GM12878 (cell line): Measurements from ENCODE around the gene ELN. TPM values are rescaled to one million over a fixed set of nuclear protein-coding genes. Genes with fewer than 3 reads are reported as not detected.

Experiments
- ATAC-seq: fragments of 200-7000 bp; cut with Tn5 transposase; 3 replicates; pipeline ENCODE4 v1.9.1; 2020; ENCODE audit warnings: mild to moderate bottlenecking, moderate library complexity
- BruUV-seq: library from RNA; stranded (reverse); fragments of 400-500 nt; replicated peaks from 2 replicates; lab custom pipeline; 2021; lab: Mats Ljungman, UMichigan
- CTCF ChIA-PET: fragments of 300-600 bp; sonication (Branson Sonifier 250); formaldehyde crosslinking; extraction: SDS; loops from one replicate; lab custom pipeline; 2021; ENCODE audit warnings: inconsistent platforms; lab: Yijun Ruan, JAX
- POLR2A ChIA-PET: fragments of 350-600 bp; formaldehyde crosslinking; extraction: SDS; loops from one replicate; lab custom pipeline; 2021; ENCODE audit warnings: inconsistent platforms; lab: Charles Lee
- RAD21 ChIA-PET: fragments of 300-600 bp; sonication (Branson Sonifier 250); formaldehyde crosslinking; loops from one replicate; lab custom pipeline; 2023; ENCODE audit warnings: antibody characterized with exemption; ENCODE audit not compliant: unreplicated experiment; lab: Charles Lee
- SMC1A ChIA-PET: fragments of 300-600 bp; sonication (Branson Sonifier 250); formaldehyde crosslinking; loops from one replicate; lab custom pipeline; 2023; ENCODE audit not compliant: unreplicated experiment, uncharacterized antibody; lab: Charles Lee
- DNase-seq: peaks from one replicate; pipeline ENCODE4 v3.0.0-alpha.2; 2011; ENCODE audit warnings: low read depth, low spot score
- FAIRE-seq: peaks from 3 replicates; lab custom pipeline; 2011; peaks lifted over from hg19 to GRCh38; lab: Jason Lieb, UNC
- H2AFZ ChIP-seq: 2 replicates; pipeline ENCODE4 v1.6.0; 2011; ENCODE audit warnings: low read depth, low read length, control low read depth; ENCODE audit not compliant: control insufficient read depth
- H3K27ac ChIP-seq: 2 replicates; pipeline ENCODE4 v1.5.1; 2011; ENCODE audit warnings: control low read depth; ENCODE audit not compliant: control insufficient read depth, insufficient read depth
- H3K27me3 ChIP-seq, 2 experiments: replicated peaks in 1 of 2; 2 replicates each; pipeline versions ENCODE4 v1.6.0 to v1.6.1; 2011; ENCODE audit warnings: low read length in 1 of 2; ENCODE audit not compliant: control insufficient read depth in 2 of 2, insufficient read depth in 2 of 2
- H3K36me3 ChIP-seq, 2 experiments: 2 replicates each; pipeline ENCODE4 v1.5.1; 2011; ENCODE audit warnings: low read length in 1 of 2; ENCODE audit not compliant: control insufficient read depth in 2 of 2, insufficient read depth in 2 of 2
- H3K4me1 ChIP-seq: 2 replicates; pipeline ENCODE4 v1.6.1; 2011; ENCODE audit warnings: mild to moderate bottlenecking, low read length, moderate library complexity, mixed read lengths; ENCODE audit not compliant: control insufficient read depth, insufficient read depth
- H3K4me2 ChIP-seq: 2 replicates; pipeline ENCODE4 v1.6.0; 2011; ENCODE audit warnings: control low read depth; ENCODE audit not compliant: control insufficient read depth, insufficient read depth
- H3K4me3 ChIP-seq: fragments of 200-600 bp; sonication (generic); 2 replicates; pipeline ENCODE4 v1.5.1; 2016
- H3K79me2 ChIP-seq: 2 replicates; pipeline ENCODE4 v1.6.0; 2011; ENCODE audit warnings: low read length; ENCODE audit not compliant: control insufficient read depth, insufficient read depth
- H3K9ac ChIP-seq: 2 replicates; pipeline ENCODE4 v1.8.0; 2011; ENCODE audit warnings: low read length, control low read depth, mixed read lengths; ENCODE audit not compliant: control insufficient read depth, insufficient read depth
- H3K9me3 ChIP-seq: replicated peaks from 3 replicates; pipeline ENCODE4 v1.5.1; 2011; ENCODE audit warnings: mild to moderate bottlenecking, low read length; ENCODE audit not compliant: control insufficient read depth, insufficient read depth
- H4K20me1 ChIP-seq: 2 replicates; pipeline ENCODE4 v1.6.0; 2011; ENCODE audit not compliant: control insufficient read depth, insufficient read depth
- ASH2L ChIP-seq: fragments of 300-600, 200-600 bp; sonication (generic); IDR thresholded peaks from 2 replicates; pipeline ENCODE4 v1.6.1; 2017; ENCODE audit warnings: low read depth, mild to moderate bottlenecking, borderline replicate concordance
- BACH1 ChIP-seq: fragments of 450-650 bp; IDR thresholded peaks from 2 replicates; pipeline ENCODE4 v1.6.1; 2017; ENCODE audit warnings: mild to moderate bottlenecking, borderline replicate concordance
- BRCA1 ChIP-seq: IDR thresholded peaks from 2 replicates; pipeline ENCODE4 v1.6.1; 2011; ENCODE audit warnings: low read depth, low read length, improper control_type of control experiment
- HDAC2 ChIP-seq: fragments of 200-600 bp; sonication (generic); IDR thresholded peaks from 2 replicates; pipeline ENCODE4 v1.6.1; 2017
- IKZF1 ChIP-seq: fragments of 450-650 bp; conservative IDR thresholded peaks from 2 replicates; pipeline ENCODE4 v1.6.1; 2017; ENCODE audit warnings: antibody characterized with exemption, mild to moderate bottlenecking
- JUND ChIP-seq: IDR thresholded peaks from 2 replicates; pipeline ENCODE4 v1.6.1; 2012; ENCODE audit warnings: low read depth, mild to moderate bottlenecking, low read length, improper control_type of control experiment, moderate library complexity
- MTA2 ChIP-seq: fragments of 450-650 bp; IDR thresholded peaks from 2 replicates; pipeline ENCODE4 v1.6.1; 2016; ENCODE audit warnings: low read depth, mild to moderate bottlenecking, moderate library complexity
- RBBP5 ChIP-seq: fragments of 200-600 bp; sonication (generic); conservative IDR thresholded peaks from 2 replicates; pipeline ENCODE4 v1.6.1; 2016
- SIX5 ChIP-seq: IDR thresholded peaks from 2 replicates; pipeline ENCODE4 v1.6.1; 2011; ENCODE audit warnings: mild to moderate bottlenecking, low read depth, low read length, moderate library complexity; ENCODE audit not compliant: severe bottlenecking
- SMC3 ChIP-seq: IDR thresholded peaks from 2 replicates; pipeline ENCODE4 v1.6.1; 2011; ENCODE audit warnings: low read length, improper control_type of control experiment, borderline replicate concordance
- WGBS: methylation state at CpG from one replicate; pipeline ENCODE4 v1.1.6; 2016; ENCODE audit warnings: low lambda C conversion rate; ENCODE audit not compliant: insufficient replicate concordance, insufficient coverage; ENCODE audit errors: missing lambda C conversion rate; 5-methylcytosine and 5-hydroxymethylcytosine counted together
- in situ Hi-C: fragments of 300-500 bp; cut with MboI; formaldehyde crosslinking; loops from 9 replicates; pipeline ENCODE4 v1.14.3; 2018; ENCODE audit warnings: mixed read lengths
- intact Hi-C: fragments of 100-400 bp; cut with micrococcal nuclease; formaldehyde crosslinking; loops from one replicate; pipeline ENCODE4 v1.14.2; 2022; ENCODE audit not compliant: unreplicated experiment
- polyA plus RNA-seq, 11 experiments: library from polyadenylated mRNA; depleted of rRNA in 4 of 11; unstranded in 6 of 11; stranded (reverse) in 5 of 11; fragments of >200 nt; fragmentation: Nextera tagmentation in 4 of 11; fragmentation: Illumina TruSeq in 1 of 11; extraction: Ambion mirVana in 4 of 11; extraction: Trizol in 1 of 11; gene quantifications; 1 replicate in 1 of 11; 2 replicates in 10 of 11; pipeline versions ENCODE4 v1.2.1 to v1.2.3, GENCODE V29; 2011 to 2016; ENCODE audit warnings: inconsistent platforms in 2 of 11, missing spikeins in 2 of 11, low read depth in 1 of 11
- total RNA-seq, 4 experiments: library from RNA; depleted of rRNA in 3 of 4; stranded (reverse); fragments of >200 nt in 3 of 4; fragmentation: Illumina TruSeq in 1 of 4; extraction: Trizol in 1 of 4; gene quantifications; 2 replicates each; pipeline versions ENCODE4 v1.2.1 to v1.2.3, GENCODE V29; 2013 to 2021
- TF ChIP-seq, protein P1 (sequence below): fragments of 150-350 bp; IDR thresholded peaks from 2 replicates; pipeline ENCODE4 v1.6.1; 2016; ENCODE audit warnings: low read depth, low read length
- TF ChIP-seq, protein P2 (sequence below): fragments of 450-650 bp; formaldehyde crosslinking; IDR thresholded peaks from 2 replicates; pipeline ENCODE4 v1.5.0; 2022; ENCODE audit warnings: mild to moderate bottlenecking, missing genetic modification characterization

Gene ELN
- total and polyA plus RNA-seq, 10 of the 15 experiments (the other 5 are each of a cell fraction or from before 2014, with no cell fraction given) = 0.08 to 0.27 (median 0.23) TPM; not detected in 7

DNA sequence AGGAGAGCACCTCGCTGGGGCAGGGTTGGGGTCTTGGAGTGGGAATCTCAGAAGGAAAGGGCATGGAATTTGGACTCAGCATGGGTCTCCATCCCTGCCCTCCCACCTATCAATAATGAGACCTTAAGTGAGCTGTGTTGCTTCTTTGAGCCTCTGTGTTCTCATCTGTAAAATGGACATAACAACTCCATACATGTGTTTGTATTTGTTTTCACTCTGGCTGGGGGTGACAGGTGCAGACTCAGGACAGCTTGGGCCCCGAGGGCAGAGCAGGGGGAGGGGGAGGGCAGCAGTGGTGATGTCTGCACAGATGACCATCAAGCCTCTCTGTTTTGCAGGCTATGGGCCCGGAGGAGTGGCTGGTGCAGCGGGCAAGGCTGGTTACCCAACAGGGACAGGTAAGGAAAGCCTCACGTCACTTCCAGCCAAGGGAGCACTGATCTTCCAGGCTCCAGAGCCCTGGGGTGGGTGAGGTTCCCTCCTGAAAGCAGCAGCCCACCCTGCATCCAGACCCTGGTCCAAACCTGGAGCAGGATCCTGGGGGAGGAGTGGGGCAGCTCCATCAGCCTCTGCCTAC, 19.9 kb downstream of the ELN start:
- Histone ChIP-seq H3K36me3 (no peaks in the 10 kb centered on the region), H3K79me2 (no peaks in the 10 kb centered on the region), H2AFZ (no peak overlapping the region), H3K27ac (no peak overlapping the region), H3K9me3 (no peaks in the 10 kb centered on the region), H3K27me3 (no peaks in the 10 kb centered on the region; a peak in 1 of 4 replicates), H3K4me2 (no peak overlapping the region), H3K9ac (no peak overlapping the region), H3K4me3 (no peak overlapping the region), H4K20me1 (no peaks in the 10 kb centered on the region), H3K4me1 (no peaks in the 10 kb centered on the region)
- ChIA-PET SMC1A (no interaction called here), RAD21 (no interaction called here), POLR2A (no interaction called here), CTCF (interaction anchor here (0.7 kb wide), 1 partner anchor 21 kb away, joined by 3 read pairs; no protein-coding TSS in a partner anchor)
- intact Hi-C loops = no loop called here
- TF ChIP-seq MTA2 (no peak), BACH1 (no peak), HDAC2 (no peak), IKZF1 (no peak), SMC3 (no peak), JUND (no peak), SIX5 (no peak), ASH2L (no peak), BRCA1 (no peak), RBBP5 (no peak)
- TF ChIP-seq, protein P1, sequence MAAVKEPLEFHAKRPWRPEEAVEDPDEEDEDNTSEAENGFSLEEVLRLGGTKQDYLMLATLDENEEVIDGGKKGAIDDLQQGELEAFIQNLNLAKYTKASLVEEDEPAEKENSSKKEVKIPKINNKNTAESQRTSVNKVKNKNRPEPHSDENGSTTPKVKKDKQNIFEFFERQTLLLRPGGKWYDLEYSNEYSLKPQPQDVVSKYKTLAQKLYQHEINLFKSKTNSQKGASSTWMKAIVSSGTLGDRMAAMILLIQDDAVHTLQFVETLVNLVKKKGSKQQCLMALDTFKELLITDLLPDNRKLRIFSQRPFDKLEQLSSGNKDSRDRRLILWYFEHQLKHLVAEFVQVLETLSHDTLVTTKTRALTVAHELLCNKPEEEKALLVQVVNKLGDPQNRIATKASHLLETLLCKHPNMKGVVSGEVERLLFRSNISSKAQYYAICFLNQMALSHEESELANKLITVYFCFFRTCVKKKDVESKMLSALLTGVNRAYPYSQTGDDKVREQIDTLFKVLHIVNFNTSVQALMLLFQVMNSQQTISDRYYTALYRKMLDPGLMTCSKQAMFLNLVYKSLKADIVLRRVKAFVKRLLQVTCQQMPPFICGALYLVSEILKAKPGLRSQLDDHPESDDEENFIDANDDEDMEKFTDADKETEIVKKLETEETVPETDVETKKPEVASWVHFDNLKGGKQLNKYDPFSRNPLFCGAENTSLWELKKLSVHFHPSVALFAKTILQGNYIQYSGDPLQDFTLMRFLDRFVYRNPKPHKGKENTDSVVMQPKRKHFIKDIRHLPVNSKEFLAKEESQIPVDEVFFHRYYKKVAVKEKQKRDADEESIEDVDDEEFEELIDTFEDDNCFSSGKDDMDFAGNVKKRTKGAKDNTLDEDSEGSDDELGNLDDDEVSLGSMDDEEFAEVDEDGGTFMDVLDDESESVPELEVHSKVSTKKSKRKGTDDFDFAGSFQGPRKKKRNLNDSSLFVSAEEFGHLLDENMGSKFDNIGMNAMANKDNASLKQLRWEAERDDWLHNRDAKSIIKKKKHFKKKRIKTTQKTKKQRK = no peak
- TF ChIP-seq, protein P2, sequence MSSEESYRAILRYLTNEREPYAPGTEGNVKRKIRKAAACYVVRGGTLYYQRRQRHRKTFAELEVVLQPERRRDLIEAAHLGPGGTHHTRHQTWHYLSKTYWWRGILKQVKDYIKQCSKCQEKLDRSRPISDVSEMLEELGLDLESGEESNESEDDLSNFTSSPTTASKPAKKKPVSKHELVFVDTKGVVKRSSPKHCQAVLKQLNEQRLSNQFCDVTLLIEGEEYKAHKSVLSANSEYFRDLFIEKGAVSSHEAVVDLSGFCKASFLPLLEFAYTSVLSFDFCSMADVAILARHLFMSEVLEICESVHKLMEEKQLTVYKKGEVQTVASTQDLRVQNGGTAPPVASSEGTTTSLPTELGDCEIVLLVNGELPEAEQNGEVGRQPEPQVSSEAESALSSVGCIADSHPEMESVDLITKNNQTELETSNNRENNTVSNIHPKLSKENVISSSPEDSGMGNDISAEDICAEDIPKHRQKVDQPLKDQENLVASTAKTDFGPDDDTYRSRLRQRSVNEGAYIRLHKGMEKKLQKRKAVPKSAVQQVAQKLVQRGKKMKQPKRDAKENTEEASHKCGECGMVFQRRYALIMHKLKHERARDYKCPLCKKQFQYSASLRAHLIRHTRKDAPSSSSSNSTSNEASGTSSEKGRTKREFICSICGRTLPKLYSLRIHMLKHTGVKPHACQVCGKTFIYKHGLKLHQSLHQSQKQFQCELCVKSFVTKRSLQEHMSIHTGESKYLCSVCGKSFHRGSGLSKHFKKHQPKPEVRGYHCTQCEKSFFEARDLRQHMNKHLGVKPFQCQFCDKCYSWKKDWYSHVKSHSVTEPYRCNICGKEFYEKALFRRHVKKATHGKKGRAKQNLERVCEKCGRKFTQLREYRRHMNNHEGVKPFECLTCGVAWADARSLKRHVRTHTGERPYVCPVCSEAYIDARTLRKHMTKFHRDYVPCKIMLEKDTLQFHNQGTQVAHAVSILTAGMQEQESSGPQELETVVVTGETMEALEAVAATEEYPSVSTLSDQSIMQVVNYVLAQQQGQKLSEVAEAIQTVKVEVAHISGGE (CRISPR knock-in tag) = no peak
- no TSS peak for BruUV-seq
- in situ Hi-C loops = no loop called here
- FAIRE-seq (no peak), ATAC-seq (no peak), DNase-seq (no peak)
- WGBS = 24% methylated on average over 5 of the region's 5 CpGs
